Testis (tissue), 2 donors: Measurements from ENCODE around the gene ARHGAP33.

Experiments used
- CTCF ChIP-seq, 3 experiments: fragments of 450-650 bp in 2 of 3; fragments of 200-600 bp in 1 of 3; sonication (generic) in 1 of 3; IDR thresholded peaks; one replicate each; pipeline ENCODE4 v1.5.1; 2016 to 2019; ENCODE audit warnings: antibody characterized with exemption in 3 of 3, mild to moderate bottlenecking in 2 of 3, moderate library complexity in 1 of 3
- POLR2A ChIP-seq: fragments of 450-650 bp; IDR thresholded peaks from one replicate; pipeline ENCODE4 v1.6.1; 2017; ENCODE audit warnings: antibody characterized with exemption, mild to moderate bottlenecking, moderate library complexity

DNA sequence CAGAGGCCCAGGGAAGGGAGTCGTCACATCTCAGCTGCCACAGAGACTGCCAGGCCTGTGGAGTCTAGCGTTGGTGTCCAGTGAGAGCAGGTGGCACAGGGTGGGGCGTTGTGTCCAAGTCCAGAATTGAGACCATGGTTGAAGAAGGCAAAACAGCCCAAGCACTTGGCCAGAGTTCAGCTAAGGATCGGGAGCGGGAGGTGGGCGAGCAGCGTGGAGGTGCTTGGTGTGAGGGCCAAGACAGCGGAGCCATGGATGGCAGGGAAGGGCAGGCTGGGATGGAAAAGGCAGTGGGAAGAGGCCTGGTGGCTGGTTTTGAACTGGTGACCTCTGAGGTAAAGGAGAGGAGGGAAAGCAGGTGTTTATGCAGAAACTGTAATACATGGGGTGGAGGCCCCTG, 41.1 kb upstream of the ARHGAP33 start:
- TF ChIP-seq CTCF (IDR thresholded peaks at IDR 0.05) (no peak), POLR2A (no peak)
